HepG2 (cell line): ENCODE measurements around the gene RPTOR.

Experiments
- ARHGAP35 ChIP-seq: sonication (generic); formaldehyde crosslinking; IDR thresholded peaks from 2 replicates; pipeline ENCODE4 v1.9.0; 2022; ENCODE audit warnings: mild to moderate bottlenecking, inconsistent platforms, moderate library complexity, missing genetic modification reagents, borderline replicate concordance
- CCAR2 ChIP-seq: fragments of 200-400 bp; formaldehyde crosslinking; optimal IDR thresholded peaks from 2 replicates; pipeline ENCODE3; 2018; ENCODE audit warnings: low read depth, mild to moderate bottlenecking, low read length, moderate library complexity
- EP300 ChIP-seq, 3 experiments: sonication (generic) in 1 of 3; formaldehyde crosslinking in 1 of 3; IDR thresholded peaks; 2 replicates each; pipeline versions ENCODE4 v1.5.1 to v1.6.1; 2011 to 2020; ENCODE audit warnings: low read depth in 2 of 3, low read length in 2 of 3, borderline replicate concordance in 1 of 3, improper control_type of control experiment in 1 of 3, mild to moderate bottlenecking in 1 of 3, missing genetic modification reagents in 1 of 3, moderate library complexity in 1 of 3
- FOXA1 ChIP-seq, 2 experiments: fragments of 450-650 bp in 1 of 2; sonication (generic) in 1 of 2; formaldehyde crosslinking in 1 of 2; IDR thresholded peaks; 2 replicates each; pipeline versions ENCODE4 v1.4.0 to v1.6.1; 2016 to 2020; ENCODE audit warnings: missing genetic modification reagents in 1 of 2
- FOXM1 ChIP-seq: sonication (generic); formaldehyde crosslinking; IDR thresholded peaks from 2 replicates; pipeline ENCODE4 v1.5.0; 2020; ENCODE audit warnings: missing genetic modification reagents
- MTA1 ChIP-seq: sonication (generic); formaldehyde crosslinking; IDR thresholded peaks from 2 replicates; pipeline ENCODE4 v1.4.0; 2020; ENCODE audit warnings: missing genetic modification reagents, mild to moderate bottlenecking, borderline replicate concordance
- NR2C2 ChIP-seq: sonication (generic); formaldehyde crosslinking; IDR thresholded peaks from 2 replicates; pipeline ENCODE4 v1.4.0; 2020; ENCODE audit warnings: missing genetic modification reagents, mild to moderate bottlenecking, moderate library complexity, borderline replicate concordance
- POLR2A ChIP-seq, 2 experiments: IDR thresholded peaks; 2 replicates each; pipeline ENCODE4 v1.6.1; 2011; ENCODE audit warnings: low read depth in 2 of 2, low read length in 2 of 2, mild to moderate bottlenecking in 1 of 2, moderate library complexity in 1 of 2; ENCODE audit not compliant: insufficient read depth in 1 of 2
- ZBTB2 ChIP-seq: sonication (generic); formaldehyde crosslinking; IDR thresholded peaks from 2 replicates; pipeline ENCODE4 v1.8.0; 2022; ENCODE audit warnings: low read depth, missing genetic modification reagents
- ZBTB26 ChIP-seq: IDR thresholded peaks from 2 replicates; pipeline ENCODE4 v1.6.1; 2016; ENCODE audit warnings: missing compliant biosample characterization, missing genetic modification reagents, borderline replicate concordance
- ZBTB7B ChIP-seq: sonication (generic); formaldehyde crosslinking; IDR thresholded peaks from 2 replicates; pipeline ENCODE4 v1.4.0; 2020; ENCODE audit warnings: missing genetic modification reagents
- ZNF24 ChIP-seq: fragments of 450-650 bp; IDR thresholded peaks from 2 replicates; pipeline ENCODE4 v1.6.1; 2017; ENCODE audit warnings: antibody characterized with exemption, mild to moderate bottlenecking

GRCh38 chr17:80538484-80538883 lies 6.2 kb upstream of the RPTOR start:
- TF ChIP-seq ZBTB7B (CRISPR knock-in tag) (no peak), CCAR2 (no peak), FOXA1 (IDR thresholded peaks at IDR 0.05) (no peak), FOXA1 (CRISPR knock-in tag; IDR thresholded peaks at IDR 0.05) (no peak), ZBTB26 (CRISPR knock-in tag) (no peak), NR2C2 (CRISPR knock-in tag) (no peak), EP300 (IDR thresholded peaks at IDR 0.05; ENCODE audit: low read depth in 2 of 2, low read length in 2 of 2) (no peak), EP300 (CRISPR knock-in tag; IDR thresholded peaks at IDR 0.05; ENCODE audit: borderline replicate concordance) (no peak), POLR2A (IDR thresholded peaks at IDR 0.05; ENCODE audit: insufficient read depth in 1 of 2, low read depth in 2 of 2, low read length in 2 of 2) (no peak), MTA1 (no peak), ZBTB2 (CRISPR knock-in tag) (no peak), FOXM1 (no peak), ARHGAP35 (CRISPR knock-in tag) (no peak), ZNF24 (no peak)
